KMS-11 (cell line): ENCODE measurements around the gene VWCE.

Source experiments
- H2AFZ ChIP-seq: fragments of 200-600 bp; sonication (generic); 2 replicates; pipeline ENCODE4 v1.6.1; 2016; ENCODE audit warnings: antibody characterized with exemption, mixed run types, low read depth
- H3K27ac ChIP-seq: fragments of 200-600 bp; sonication (generic); 2 replicates; pipeline ENCODE4 v1.6.1; 2016; ENCODE audit warnings: mild to moderate bottlenecking, mixed run types
- H3K27me3 ChIP-seq: fragments of 200-600 bp; sonication (generic); 2 replicates; pipeline ENCODE4 v1.6.1; 2017; ENCODE audit warnings: mild to moderate bottlenecking, low read depth, mixed run types, moderate library complexity; ENCODE audit not compliant: insufficient read depth
- H3K36me3 ChIP-seq: fragments of 200-600 bp; sonication (generic); 2 replicates; pipeline ENCODE4 v1.6.1; 2017; ENCODE audit warnings: mild to moderate bottlenecking, mixed run types; ENCODE audit not compliant: insufficient read depth
- H3K4me1 ChIP-seq: fragments of 200-600 bp; sonication (generic); 2 replicates; pipeline ENCODE4 v1.6.1; 2016; ENCODE audit warnings: mild to moderate bottlenecking, low read depth, mixed run types; ENCODE audit not compliant: poor library complexity, severe bottlenecking
- H3K4me2 ChIP-seq: fragments of 200-600 bp; sonication (generic); 2 replicates; pipeline ENCODE4 v1.7.0; 2016; ENCODE audit warnings: mild to moderate bottlenecking, mixed run types
- H3K4me3 ChIP-seq: fragments of 200-600 bp; sonication (generic); IDR thresholded peaks from 2 replicates; pipeline ENCODE4 v1.6.1; 2017; ENCODE audit warnings: low read depth, low read length, mixed read lengths; ENCODE audit not compliant: insufficient read depth
- H3K79me2 ChIP-seq: fragments of 200-600 bp; sonication (generic); 2 replicates; pipeline ENCODE4 v1.6.1; 2016; ENCODE audit warnings: low read depth, mixed run types; ENCODE audit not compliant: insufficient read depth
- H3K9ac ChIP-seq: fragments of 200-600 bp; sonication (generic); 2 replicates; pipeline ENCODE4 v1.6.1; 2016; ENCODE audit warnings: mild to moderate bottlenecking, mixed run types
- H4K20me1 ChIP-seq: fragments of 200-600 bp; sonication (generic); 2 replicates; pipeline ENCODE4 v1.6.1; 2016; ENCODE audit warnings: mild to moderate bottlenecking, mixed run types; ENCODE audit not compliant: insufficient read depth
- CTCF ChIP-seq: fragments of 200-600 bp; sonication (generic); conservative IDR thresholded peaks from 2 replicates; pipeline ENCODE4 v1.6.1; 2017; ENCODE audit warnings: low read depth, mild to moderate bottlenecking, antibody characterized with exemption, low read length, moderate library complexity, mixed read lengths

VWCE gene

GRCh38 chr11:61336171-61336935 lies 41.2 kb upstream of the VWCE start:
- Histone ChIP-seq H3K9ac (peak overlapping the region; percentile 2; the same call in 1 of the 2 replicates), H3K27ac (peak overlapping the region; percentile 46)

GRCh38 chr11:61335355-61335710 lies 40.2 kb upstream of the VWCE start:
- Histone ChIP-seq H3K4me1 (peaks cover 48% of the 10 kb centered on the region), H3K27me3 (no peaks in the 10 kb centered on the region), H3K4me2 (no peak overlapping the region; the same call in 1 of the 2 replicates), H3K27ac (no peak overlapping the region), H3K79me2 (peaks cover 35% of the 10 kb centered on the region), H2AFZ (no peak overlapping the region), H3K36me3 (peaks cover under 1% of the 10 kb centered on the region; the same call in 1 of the 2 replicates), H3K9ac (no peak overlapping the region), H4K20me1 (no peaks in the 10 kb centered on the region), H3K4me3 (no peak overlapping the region)
- no peak for TF ChIP-seq CTCF

More at GRCh38 chr11:61336171-61336935, 41.2 kb upstream of the VWCE start:
- Histone ChIP-seq H3K4me2 (peak overlapping the region; percentile 30; the same call in 1 of the 2 replicates), H3K4me3 (no peak overlapping the region), H3K27me3 (no peaks in the 10 kb centered on the region), H2AFZ (peak overlapping the region; percentile 51), H3K4me1 (peaks cover 41% of the 10 kb centered on the region), H3K79me2 (peaks cover 24% of the 10 kb centered on the region), H4K20me1 (no peaks in the 10 kb centered on the region), H3K36me3 (no peaks in the 10 kb centered on the region)
- peak; percentile 90 for TF ChIP-seq CTCF

- no peak overlapping the region for H3K4me2 ChIP-seq
- no peaks in the 10 kb centered on the region for H4K20me1 ChIP-seq
- H3K27ac ChIP-seq, result no peak overlapping the region
- peaks cover 51% of the 10 kb centered on the region for H3K4me1 ChIP-seq
- H3K36me3 ChIP-seq, result peaks cover 5% of the 10 kb centered on the region; the same call in 1 of the 2 replicates
- no peak for TF ChIP-seq CTCF
- no peak overlapping the region for H3K4me3 ChIP-seq
- no peak overlapping the region for H2AFZ ChIP-seq
- H3K9ac ChIP-seq, result no peak overlapping the region
- H3K27me3 ChIP-seq, result no peaks in the 10 kb centered on the region
- peaks cover 41% of the 10 kb centered on the region for H3K79me2 ChIP-seq
Observed at GRCh38 chr11:61334434-61335354, 39.6 kb upstream of the VWCE start.

GRCh38 chr11:61333550-61334433 lies 38.7 kb upstream of the VWCE start:
- H3K36me3 ChIP-seq, result peaks cover 5% of the 10 kb centered on the region; the same call in 1 of the 2 replicates
- H3K27ac ChIP-seq, result peak overlapping the region; percentile 81
- 0 out of 2 replicates have a peak, but pooled peaks have one; percentile 13 for TF ChIP-seq CTCF
- H3K27me3 ChIP-seq, result no peaks in the 10 kb centered on the region
- H3K79me2 ChIP-seq, result peaks cover 50% of the 10 kb centered on the region
- H3K9ac ChIP-seq, result peak overlapping the region; percentile 92
- peak overlapping the region; percentile 79 for H2AFZ ChIP-seq
- H3K4me2 ChIP-seq, result peak overlapping the region; percentile 84
- H3K4me1 ChIP-seq, result peaks cover 57% of the 10 kb centered on the region
- no peaks in the 10 kb centered on the region for H4K20me1 ChIP-seq
- H3K4me3 ChIP-seq, result no peak overlapping the region
